SU-DHL-6 (cell line): ENCODE measurements around the gene CYLD.

Source experiments
- CTCF ChIP-seq: fragments of 200-600 bp; sonication (generic); IDR thresholded peaks from one replicate; pipeline ENCODE4 v1.5.1; 2017; ENCODE audit warnings: antibody characterized with exemption, mild to moderate bottlenecking, low read length, moderate library complexity; ENCODE audit not compliant: insufficient read depth, poor library complexity, severe bottlenecking
- EZH2phosphoT487 ChIP-seq: fragments of 200-600 bp; sonication (generic), shearing (Covaris generic); conservative IDR thresholded peaks from 2 replicates; pipeline ENCODE4 v1.6.1; 2018; ENCODE audit warnings: mild to moderate bottlenecking, antibody characterized with exemption, low read length, moderate library complexity, mixed read lengths

DNA sequence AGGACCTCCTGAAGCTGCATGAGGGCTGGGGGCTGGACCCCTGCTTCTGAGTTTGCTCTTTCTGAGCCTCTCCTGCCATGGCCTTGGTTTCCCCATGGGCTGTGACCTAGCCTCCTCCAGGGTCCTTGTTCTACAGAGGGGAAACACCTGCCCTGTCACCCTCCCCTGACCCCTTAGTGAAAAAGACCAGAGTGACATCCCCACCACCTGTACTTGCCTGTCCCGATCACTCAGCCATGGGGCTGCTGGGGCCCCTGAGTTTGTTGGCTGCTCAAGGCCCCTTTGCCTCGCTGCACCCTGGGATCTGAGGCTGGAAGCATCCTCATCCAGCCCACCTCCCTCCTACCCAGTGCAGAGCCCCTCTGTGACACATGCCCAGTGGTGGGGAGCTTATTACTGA, 47.7 kb upstream of the CYLD start:
- TF ChIP-seq CTCF (no peak), EZH2phosphoT487 (no peak)
